ENCODE results near the gene CHAF1A.

Gene CHAF1A

GRCh38 chr19:4402171-4403004 lies at the start of gene CHAF1A:
Gene CHAF1A (plus strand): TSS chr19:4402640. CDS start chr19:4402763, 123 bp downstream.
- peak; percentile 96 for DNase-seq

- DNase-seq, result no peak
These were observed 49.7 kb upstream of the CHAF1A start for GRCh38 chr19:4352701-4353121.

- DNase-seq, result no peak
These were observed 48.2 kb upstream of the CHAF1A start for GRCh38 chr19:4354282-4354681.

- no peak for DNase-seq
These were observed 47.5 kb upstream of the CHAF1A start for GRCh38 chr19:4354897-4355296.

- DNase-seq, result no peak
These were observed 45.2 kb upstream of the CHAF1A start for GRCh38 chr19:4357095-4357797.

- DNase-seq, result no peak
These were observed 44.5 kb upstream of the CHAF1A start for GRCh38 chr19:4357921-4358326.

- no peak for DNase-seq
These were observed 43.5 kb upstream of the CHAF1A start for GRCh38 chr19:4358709-4359626.

GRCh38 chr19:4359627-4360000 lies 42.8 kb upstream of the CHAF1A start:
- DNase-seq, result no peak

- no peak for DNase-seq
These were observed 42.3 kb upstream of the CHAF1A start for GRCh38 chr19:4360081-4360569.

GRCh38 chr19:4360641-4361151 lies 41.7 kb upstream of the CHAF1A start:
- DNase-seq, result no peak

GRCh38 chr19:4361152-4362046 lies 41.0 kb upstream of the CHAF1A start:
- DNase-seq, result no peak

GRCh38 chr19:4362101-4362828 lies 40.2 kb upstream of the CHAF1A start:
- DNase-seq, result no peak

- DNase-seq, result peak; percentile 63
These were observed 39.5 kb upstream of the CHAF1A start for GRCh38 chr19:4362831-4363545.

- no peak for DNase-seq
These were observed 38.7 kb upstream of the CHAF1A start for GRCh38 chr19:4363571-4364304.

- DNase-seq, result no peak
These were observed 37.1 kb upstream of the CHAF1A start for GRCh38 chr19:4365341-4365740.

- no peak for DNase-seq
These were observed 36.4 kb upstream of the CHAF1A start for GRCh38 chr19:4365791-4366665.

- no peak for DNase-seq
These were observed 35.6 kb upstream of the CHAF1A start for GRCh38 chr19:4366666-4367335.

- no peak for DNase-seq
These were observed 35.1 kb upstream of the CHAF1A start for GRCh38 chr19:4367336-4367723.
